MM.1S (cell line): Measurements from ENCODE around the gene ADARB1.

Experiments
- CTCF ChIP-seq: fragments of 300-600 bp; sonication (generic); IDR thresholded peaks from 2 replicates; pipeline ENCODE4 v1.5.1; 2016; ENCODE audit warnings: antibody characterized with exemption, low read length, mixed read lengths
- EZH2 ChIP-seq: fragments of 300-600 bp; sonication (generic); optimal IDR thresholded peaks from 2 replicates; pipeline ENCODE3; 2017; ENCODE audit warnings: low read depth, mild to moderate bottlenecking, antibody characterized with exemption, low read length, mixed read lengths

- TF ChIP-seq CTCF (no peak), EZH2 (no peak)
Observed at GRCh38 chr21:45248893-45249381, 174.6 kb downstream of the ADARB1 start.
